GM12872 (cell line): Measurements from ENCODE around the gene PIK3IP1.

ENCODE experiments used
- CTCF ChIP-seq: IDR thresholded peaks from 3 replicates; pipeline ENCODE4 v1.5.1; 2011; ENCODE audit warnings: low read depth, mild to moderate bottlenecking, low read length, moderate library complexity; ENCODE audit not compliant: insufficient read depth

Gene PIK3IP1

GRCh38 chr22:31302006-31302405, 9.7 kb upstream of the PIK3IP1 start:
- TF ChIP-seq CTCF = no peak

- TF ChIP-seq CTCF = no peak
Measured at GRCh38 chr22:31300896-31301295, 8.6 kb upstream of the PIK3IP1 start.

- TF ChIP-seq CTCF = no peak
Measured at GRCh38 chr22:31295831-31296657, 3.8 kb upstream of the PIK3IP1 start.

- no peak for TF ChIP-seq CTCF
Measured at GRCh38 chr22:31295360-31295759, 3.1 kb upstream of the PIK3IP1 start.

GRCh38 chr22:31291481-31292235, 630 bp downstream of the PIK3IP1 start:
- 0 out of 3 replicates have a peak, but pooled peaks have one; percentile 2 for TF ChIP-seq CTCF

GRCh38 chr22:31290494-31291471, 1.5 kb downstream of the PIK3IP1 start:
- TF ChIP-seq CTCF = no peak
